ENCODE results near the gene PTPN21.

DNA sequence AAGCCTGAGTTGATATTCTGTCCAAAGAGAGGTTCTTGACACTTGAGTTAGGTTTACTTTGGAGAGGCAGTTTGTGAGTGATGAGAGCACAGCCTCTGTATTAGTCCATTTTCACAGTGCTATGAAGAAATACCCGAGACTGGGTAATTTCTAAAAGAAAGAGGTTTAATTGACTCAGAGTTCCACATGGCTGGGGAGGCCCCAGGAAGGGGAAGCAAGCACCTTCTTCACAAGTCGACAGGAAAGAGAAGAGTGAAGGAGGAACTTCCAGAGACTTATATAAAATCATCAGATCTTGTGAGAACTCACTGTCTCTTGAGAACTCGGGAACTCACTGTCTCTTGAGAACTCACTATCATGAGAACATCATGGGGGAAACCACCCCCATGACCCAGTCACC is 13.4 kb upstream of the PTPN21 start:
- TF ChIP-seq, protein P1, sequence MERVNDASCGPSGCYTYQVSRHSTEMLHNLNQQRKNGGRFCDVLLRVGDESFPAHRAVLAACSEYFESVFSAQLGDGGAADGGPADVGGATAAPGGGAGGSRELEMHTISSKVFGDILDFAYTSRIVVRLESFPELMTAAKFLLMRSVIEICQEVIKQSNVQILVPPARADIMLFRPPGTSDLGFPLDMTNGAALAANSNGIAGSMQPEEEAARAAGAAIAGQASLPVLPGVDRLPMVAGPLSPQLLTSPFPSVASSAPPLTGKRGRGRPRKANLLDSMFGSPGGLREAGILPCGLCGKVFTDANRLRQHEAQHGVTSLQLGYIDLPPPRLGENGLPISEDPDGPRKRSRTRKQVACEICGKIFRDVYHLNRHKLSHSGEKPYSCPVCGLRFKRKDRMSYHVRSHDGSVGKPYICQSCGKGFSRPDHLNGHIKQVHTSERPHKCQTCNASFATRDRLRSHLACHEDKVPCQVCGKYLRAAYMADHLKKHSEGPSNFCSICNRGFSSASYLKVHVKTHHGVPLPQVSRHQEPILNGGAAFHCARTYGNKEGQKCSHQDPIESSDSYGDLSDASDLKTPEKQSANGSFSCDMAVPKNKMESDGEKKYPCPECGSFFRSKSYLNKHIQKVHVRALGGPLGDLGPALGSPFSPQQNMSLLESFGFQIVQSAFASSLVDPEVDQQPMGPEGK (CRISPR knock-in tag; IDR thresholded peaks at IDR 0.05; ENCODE audit: borderline replicate concordance): no peak
- TF ChIP-seq, protein P2, sequence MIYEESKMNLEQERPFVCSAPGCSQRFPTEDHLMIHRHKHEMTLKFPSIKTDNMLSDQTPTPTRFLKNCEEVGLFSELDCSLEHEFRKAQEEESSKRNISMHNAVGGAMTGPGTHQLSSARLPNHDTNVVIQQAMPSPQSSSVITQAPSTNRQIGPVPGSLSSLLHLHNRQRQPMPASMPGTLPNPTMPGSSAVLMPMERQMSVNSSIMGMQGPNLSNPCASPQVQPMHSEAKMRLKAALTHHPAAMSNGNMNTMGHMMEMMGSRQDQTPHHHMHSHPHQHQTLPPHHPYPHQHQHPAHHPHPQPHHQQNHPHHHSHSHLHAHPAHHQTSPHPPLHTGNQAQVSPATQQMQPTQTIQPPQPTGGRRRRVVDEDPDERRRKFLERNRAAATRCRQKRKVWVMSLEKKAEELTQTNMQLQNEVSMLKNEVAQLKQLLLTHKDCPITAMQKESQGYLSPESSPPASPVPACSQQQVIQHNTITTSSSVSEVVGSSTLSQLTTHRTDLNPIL (CRISPR knock-in tag; IDR thresholded peaks at IDR 0.05; ENCODE audit: low read depth): no peak
- no peak for TF ChIP-seq CSDC2 (CRISPR knock-in tag; IDR thresholded peaks at IDR 0.05)

Measured in SK-N-SH treated with all-trans-retinoic acid at 6 μM for 48 hours (cell line).